ENCODE measurements around the gene ADA.

DNA sequence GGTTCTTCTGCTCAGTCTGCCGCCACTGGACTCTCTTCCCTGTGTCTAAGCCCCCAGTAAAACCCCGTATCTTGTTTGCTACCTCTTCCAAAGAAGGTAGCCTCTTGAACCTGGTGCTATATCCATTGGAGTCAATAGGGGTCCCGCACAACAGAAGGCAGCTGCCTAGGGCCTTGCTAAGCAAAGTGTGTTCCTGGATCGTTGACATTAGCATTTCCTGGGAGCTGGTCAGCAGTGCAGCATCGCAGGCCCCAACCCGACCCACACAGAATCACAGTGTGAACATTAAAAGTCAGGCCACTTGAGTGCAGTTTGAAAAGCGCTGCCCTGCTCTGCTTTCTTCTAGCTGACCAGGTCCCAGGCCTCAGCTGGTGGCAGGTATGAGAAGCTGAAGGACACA, 2.9 kb downstream of the ADA start:
- TF ChIP-seq EZH2 (IDR thresholded peaks at IDR 0.05; ENCODE audit: insufficient read depth, low read length): no peak
- no peak for TF ChIP-seq CTCF (IDR thresholded peaks at IDR 0.05; ENCODE audit: insufficient read depth, low read depth, low read length)
